ENCODE results near the gene ZC3H12D. TPM values are rescaled to one million over a fixed set of nuclear protein-coding genes. Genes with fewer than 3 reads are reported as not detected.

Gene ZC3H12D
- polyA plus RNA-seq, 3 donors, result 0.96 to 4.7 (median 1.2) TPM

GRCh38 chr6:149436647-149437046 is 48.2 kb downstream of the ZC3H12D start:
- no peaks in the 10 kb centered on the region for H3K9me3 ChIP-seq (replicated peaks in 1 of 2; ENCODE audit: control insufficient read depth in 1 of 2, insufficient read depth in 1 of 2, low read length in 2 of 2)
- no peak for TF ChIP-seq CTCF (IDR thresholded peaks at IDR 0.05)
- peaks cover 0 to 6% (median 4%) of the 10 kb centered on the region in 3 donors for H3K27me3 Mint-ChIP-seq (ENCODE audit: low read depth in 3 of 3)
- no peaks in the 10 kb centered on the region for H3K36me3 Mint-ChIP-seq
- no peaks in the 10 kb centered on the region for H3K9me3 Mint-ChIP-seq
- H3K27ac ChIP-seq (ENCODE audit: low read depth in 1 of 2, low read length in 2 of 2), result no peak overlapping the region
- no peaks in the 10 kb centered on the region for H3K79me2 ChIP-seq (ENCODE audit: insufficient read depth, low read length)
- WGBS (ENCODE audit: insufficient coverage), result 90% methylated on average over 10 of the region's 12 CpGs
- no peak overlapping the region for H3K27ac Mint-ChIP-seq
- no peak overlapping the region for H3K9ac ChIP-seq (ENCODE audit: insufficient read depth, low read length, poor library complexity, severe bottlenecking)
- intact Hi-C loops (cut with micrococcal nuclease), result no loop called here
- H3K36me3 ChIP-seq (replicated peaks in 1 of 2; ENCODE audit: control insufficient read depth in 1 of 2, insufficient read depth in 2 of 2, low read length in 2 of 2), result no peaks in the 10 kb centered on the region
- H3K4me3 ChIP-seq (replicated peaks in 1 of 3; ENCODE audit: low read depth in 2 of 3, low read length in 3 of 3), result no peak overlapping the region
- peaks cover 3 to 4% of the 10 kb centered on the region in 2 donors for H3K4me1 ChIP-seq (ENCODE audit: control insufficient read depth in 1 of 2, insufficient read depth in 2 of 2, low read length in 2 of 2)
- no peaks in the 10 kb centered on the region for H4K20me1 ChIP-seq (ENCODE audit: insufficient read depth, low read length)
- H3K4me1 Mint-ChIP-seq, result peaks cover 5% of the 10 kb centered on the region
- no peaks in the 10 kb centered on the region for H3K27me3 ChIP-seq (ENCODE audit: control insufficient read depth in 2 of 2, insufficient read depth in 2 of 2, low read length in 2 of 2)
- no peak overlapping the region for H3K4me2 ChIP-seq (replicated peaks; ENCODE audit: extremely low read depth, low read length, poor library complexity, severe bottlenecking)
- DNase-seq, result no peak
- no peak overlapping the region for H3K4me3 Mint-ChIP-seq
- no peak overlapping the region for H2AFZ ChIP-seq (ENCODE audit: insufficient read depth, low read depth, low read length, poor library complexity, severe bottlenecking)

- Mint-ChIP-seq H3K9me3 (no peaks in the 10 kb centered on the region), H3K36me3 (no peaks in the 10 kb centered on the region), H3K4me3 (no peak overlapping the region), H3K27me3 (ENCODE audit: low read depth in 3 of 3) (peaks cover 0 to 6% (median 2%) of the 10 kb centered on the region in 3 donors), H3K27ac (no peak overlapping the region), H3K4me1 (peaks cover 5% of the 10 kb centered on the region)
- TF ChIP-seq CTCF (IDR thresholded peaks at IDR 0.05), result no peak
- H3K27ac ChIP-seq (ENCODE audit: low read depth in 1 of 2, low read length in 2 of 2), result no peak overlapping the region
- H3K9ac ChIP-seq (ENCODE audit: insufficient read depth, low read length, poor library complexity, severe bottlenecking), result no peak overlapping the region
- H3K36me3 ChIP-seq (replicated peaks in 1 of 2; ENCODE audit: control insufficient read depth in 1 of 2, insufficient read depth in 2 of 2, low read length in 2 of 2), result no peaks in the 10 kb centered on the region
- no peak overlapping the region for H2AFZ ChIP-seq (ENCODE audit: insufficient read depth, low read depth, low read length, poor library complexity, severe bottlenecking)
- no peak overlapping the region for H3K4me3 ChIP-seq (replicated peaks in 1 of 3; ENCODE audit: low read depth in 2 of 3, low read length in 3 of 3)
- peaks cover 3 to 4% of the 10 kb centered on the region in 2 donors for H3K4me1 ChIP-seq (ENCODE audit: control insufficient read depth in 1 of 2, insufficient read depth in 2 of 2, low read length in 2 of 2)
- no peaks in the 10 kb centered on the region for H3K79me2 ChIP-seq (ENCODE audit: insufficient read depth, low read length)
- intact Hi-C loops (cut with micrococcal nuclease), result no loop called here
- H3K4me2 ChIP-seq (replicated peaks; ENCODE audit: extremely low read depth, low read length, poor library complexity, severe bottlenecking), result no peak overlapping the region
- 98% methylated on average over 10 of the region's 13 CpGs for WGBS (ENCODE audit: insufficient coverage)
- H4K20me1 ChIP-seq (ENCODE audit: insufficient read depth, low read length), result no peaks in the 10 kb centered on the region
- no peak for DNase-seq
- H3K9me3 ChIP-seq (replicated peaks in 1 of 2; ENCODE audit: control insufficient read depth in 1 of 2, insufficient read depth in 1 of 2, low read length in 2 of 2), result no peaks in the 10 kb centered on the region
- H3K27me3 ChIP-seq (ENCODE audit: control insufficient read depth in 2 of 2, insufficient read depth in 2 of 2, low read length in 2 of 2), result no peaks in the 10 kb centered on the region
Observed at GRCh38 chr6:149435919-149436586, 48.8 kb downstream of the ZC3H12D start.
